ENCODE measurements around the gene DOCK2.

Gene DOCK2

GRCh38 chr5:169956756-169957155, 319.7 kb downstream of the DOCK2 start:
- in situ Hi-C loops (cut with MboI; ENCODE audit: low pct_unique_long_range_greater_than_20kb, low sequenced_read_pairs, unreplicated experiment): no loop called here
- no peak for TF ChIP-seq CTCF (IDR thresholded peaks at IDR 0.05; ENCODE audit: extremely low read depth, insufficient read depth, missing control alignments)
- no peak for DNase-seq (ENCODE audit: low spot score)

GRCh38 chr5:169958278-169958677, 321.2 kb downstream of the DOCK2 start:
- TF ChIP-seq CTCF (IDR thresholded peaks at IDR 0.05; ENCODE audit: extremely low read depth, insufficient read depth, missing control alignments): no peak
- no peak for DNase-seq (ENCODE audit: low spot score)
- in situ Hi-C loops (cut with MboI; ENCODE audit: low pct_unique_long_range_greater_than_20kb, low sequenced_read_pairs, unreplicated experiment): no loop called here

GRCh38 chr5:169960659-169961058, 323.6 kb downstream of the DOCK2 start:
- in situ Hi-C loops (cut with MboI; ENCODE audit: low pct_unique_long_range_greater_than_20kb, low sequenced_read_pairs, unreplicated experiment): no loop called here
- DNase-seq (ENCODE audit: low spot score): no peak
- no peak for TF ChIP-seq CTCF (IDR thresholded peaks at IDR 0.05; ENCODE audit: extremely low read depth, insufficient read depth, missing control alignments)

- TF ChIP-seq CTCF (IDR thresholded peaks at IDR 0.05; ENCODE audit: extremely low read depth, insufficient read depth, missing control alignments): no peak
- in situ Hi-C loops (cut with MboI; ENCODE audit: low pct_unique_long_range_greater_than_20kb, low sequenced_read_pairs, unreplicated experiment): no loop called here
- DNase-seq (ENCODE audit: low spot score): no peak
These were observed 327.2 kb downstream of the DOCK2 start for GRCh38 chr5:169964246-169964645.

- in situ Hi-C loops (cut with MboI; ENCODE audit: low pct_unique_long_range_greater_than_20kb, low sequenced_read_pairs, unreplicated experiment): no loop called here
- DNase-seq (ENCODE audit: low spot score): no peak
- TF ChIP-seq CTCF (IDR thresholded peaks at IDR 0.05; ENCODE audit: extremely low read depth, insufficient read depth, missing control alignments): no peak
These were observed 333.3 kb downstream of the DOCK2 start for GRCh38 chr5:169970339-169970738.

GRCh38 chr5:169970911-169971765, 334.1 kb downstream of the DOCK2 start:
- no peak for TF ChIP-seq CTCF (IDR thresholded peaks at IDR 0.05; ENCODE audit: extremely low read depth, insufficient read depth, missing control alignments)
- no peak for DNase-seq (ENCODE audit: low spot score)
- in situ Hi-C loops (cut with MboI; ENCODE audit: low pct_unique_long_range_greater_than_20kb, low sequenced_read_pairs, unreplicated experiment): no loop called here

All from GM13977 (cell line).